ENCODE measurements around the gene CSF2. TPM values are rescaled to one million over a fixed set of nuclear protein-coding genes. Genes with fewer than 3 reads are reported as not detected.

CSF2 gene
- total RNA-seq, 1 donor from 2014 or later: not detected

DNA sequence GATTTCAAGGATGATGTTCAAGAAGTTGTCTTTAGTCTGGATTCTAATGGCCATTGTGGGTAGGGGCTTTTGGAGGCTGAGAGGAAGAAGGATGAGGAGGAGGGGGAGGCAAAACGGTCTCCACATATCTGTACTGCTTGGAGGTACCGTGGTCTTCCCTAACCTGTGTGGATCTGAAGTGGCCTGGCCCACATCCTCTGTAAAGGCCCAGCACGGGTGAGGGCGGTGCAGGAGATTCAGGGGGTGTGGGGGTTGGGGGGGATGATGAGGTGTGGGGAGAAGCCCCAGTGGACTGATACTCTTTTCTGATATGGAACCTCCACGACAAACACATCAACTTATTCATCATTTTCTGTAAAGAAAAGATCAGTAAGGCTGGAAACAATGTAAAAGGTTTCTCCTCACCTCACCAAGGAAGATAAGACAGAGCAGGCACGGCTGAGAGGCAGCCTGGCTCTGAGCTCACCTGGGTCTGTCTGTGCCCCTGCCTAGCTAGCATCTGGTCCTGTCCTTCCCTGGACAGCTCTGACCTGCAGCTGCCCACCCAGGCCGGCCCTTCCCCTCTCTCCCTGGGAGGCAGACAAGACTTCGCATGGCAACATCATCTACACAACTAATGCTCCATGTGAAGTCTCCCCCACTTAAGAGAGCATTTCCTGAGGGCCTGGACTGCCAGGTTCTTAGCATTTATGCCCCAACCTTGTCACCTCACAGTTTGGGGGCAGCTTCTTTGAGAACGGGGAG, 18.7 kb upstream of the CSF2 start:
- Mint-ChIP-seq H3K27ac (ENCODE audit: unreplicated experiment) (no peak overlapping the region), H3K4me1 (ENCODE audit: unreplicated experiment) (no peaks in the 10 kb centered on the region), H3K36me3 (ENCODE audit: unreplicated experiment) (no peaks in the 10 kb centered on the region), H3K4me3 (ENCODE audit: unreplicated experiment) (no peak overlapping the region), H3K9me3 (ENCODE audit: unreplicated experiment) (no peaks in the 10 kb centered on the region), H3K27me3 (ENCODE audit: unreplicated experiment) (peaks cover 25% of the 10 kb centered on the region)
- no peak for TF ChIP-seq CTCF (IDR thresholded peaks at IDR 0.05)
- DNase-seq (ENCODE audit: extremely low spot score, unreplicated experiment): peak; percentile 78

DNA sequence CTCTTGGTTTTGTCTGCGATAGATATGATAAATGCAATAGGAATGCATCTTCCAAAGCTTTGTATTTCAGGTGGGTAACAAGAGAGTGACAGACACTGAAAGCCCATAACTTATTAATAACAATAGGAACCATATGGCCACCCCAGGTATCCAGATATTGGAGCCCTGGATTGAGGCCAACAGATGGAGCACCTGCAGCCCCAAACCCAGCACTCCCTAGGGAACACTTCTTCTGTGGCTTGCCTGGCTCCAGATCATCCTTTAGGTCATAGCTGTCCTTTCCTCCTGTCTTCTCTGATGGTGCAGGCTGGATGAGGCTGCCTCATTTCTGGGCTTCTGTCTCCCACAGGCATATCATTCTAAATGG, 18.2 kb upstream of the CSF2 start:
- H3K27me3 Mint-ChIP-seq (ENCODE audit: unreplicated experiment): peaks cover 24% of the 10 kb centered on the region
- H3K4me1 Mint-ChIP-seq (ENCODE audit: unreplicated experiment): no peaks in the 10 kb centered on the region
- TF ChIP-seq CTCF (IDR thresholded peaks at IDR 0.05): no peak
- no peak overlapping the region for H3K27ac Mint-ChIP-seq (ENCODE audit: unreplicated experiment)
- H3K4me3 Mint-ChIP-seq (ENCODE audit: unreplicated experiment): no peak overlapping the region
- H3K9me3 Mint-ChIP-seq (ENCODE audit: unreplicated experiment): no peaks in the 10 kb centered on the region
- H3K36me3 Mint-ChIP-seq (ENCODE audit: unreplicated experiment): no peaks in the 10 kb centered on the region
- DNase-seq (ENCODE audit: extremely low spot score, unreplicated experiment): no peak

DNA sequence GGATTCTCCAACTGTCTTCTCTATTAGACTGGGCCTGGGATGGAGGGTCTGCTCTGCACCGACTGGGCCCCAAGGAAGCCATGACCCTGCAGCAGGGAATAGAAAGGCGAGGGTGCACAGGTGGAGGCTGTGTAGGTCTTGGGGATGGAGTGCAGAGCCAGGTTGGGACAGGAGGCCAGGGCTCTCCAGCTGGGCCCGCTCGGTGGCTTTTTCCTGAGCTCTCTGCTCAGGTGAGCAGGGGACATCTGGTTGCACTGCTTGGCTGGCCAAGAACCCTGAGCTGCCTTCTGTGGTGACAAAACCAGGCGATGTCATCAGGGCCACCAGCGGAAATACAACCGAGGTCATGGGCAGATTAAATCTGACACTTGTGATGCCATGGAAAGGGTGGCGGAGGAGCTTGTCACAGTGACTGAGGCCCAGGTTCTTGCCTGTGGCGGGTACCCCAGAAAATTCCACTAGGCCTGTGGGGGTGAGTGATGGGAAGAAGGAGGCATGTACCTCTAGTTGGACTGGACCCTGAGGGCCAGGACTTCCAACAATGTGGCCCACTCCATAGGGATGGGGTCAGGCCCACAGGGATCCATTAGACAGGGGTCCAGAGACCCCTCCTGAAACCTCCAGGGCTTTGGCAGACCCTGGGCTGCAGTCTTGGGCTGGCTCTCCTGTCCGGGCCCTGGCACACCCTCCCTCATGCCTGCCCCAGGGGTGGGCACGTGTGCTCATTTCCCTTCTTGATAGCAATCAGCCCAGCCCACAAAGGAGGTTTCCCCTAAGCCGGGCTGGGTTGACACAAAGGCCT, 17.6 kb upstream of the CSF2 start:
- no peak overlapping the region for H3K27ac Mint-ChIP-seq (ENCODE audit: unreplicated experiment)
- H3K36me3 Mint-ChIP-seq (ENCODE audit: unreplicated experiment): no peaks in the 10 kb centered on the region
- no peak overlapping the region for H3K4me3 Mint-ChIP-seq (ENCODE audit: unreplicated experiment)
- H3K9me3 Mint-ChIP-seq (ENCODE audit: unreplicated experiment): no peaks in the 10 kb centered on the region
- no peaks in the 10 kb centered on the region for H3K4me1 Mint-ChIP-seq (ENCODE audit: unreplicated experiment)
- H3K27me3 Mint-ChIP-seq (ENCODE audit: unreplicated experiment): peaks cover 19% of the 10 kb centered on the region
- TF ChIP-seq CTCF (IDR thresholded peaks at IDR 0.05): no peak
- DNase-seq (ENCODE audit: extremely low spot score, unreplicated experiment): peak; percentile 79

DNA sequence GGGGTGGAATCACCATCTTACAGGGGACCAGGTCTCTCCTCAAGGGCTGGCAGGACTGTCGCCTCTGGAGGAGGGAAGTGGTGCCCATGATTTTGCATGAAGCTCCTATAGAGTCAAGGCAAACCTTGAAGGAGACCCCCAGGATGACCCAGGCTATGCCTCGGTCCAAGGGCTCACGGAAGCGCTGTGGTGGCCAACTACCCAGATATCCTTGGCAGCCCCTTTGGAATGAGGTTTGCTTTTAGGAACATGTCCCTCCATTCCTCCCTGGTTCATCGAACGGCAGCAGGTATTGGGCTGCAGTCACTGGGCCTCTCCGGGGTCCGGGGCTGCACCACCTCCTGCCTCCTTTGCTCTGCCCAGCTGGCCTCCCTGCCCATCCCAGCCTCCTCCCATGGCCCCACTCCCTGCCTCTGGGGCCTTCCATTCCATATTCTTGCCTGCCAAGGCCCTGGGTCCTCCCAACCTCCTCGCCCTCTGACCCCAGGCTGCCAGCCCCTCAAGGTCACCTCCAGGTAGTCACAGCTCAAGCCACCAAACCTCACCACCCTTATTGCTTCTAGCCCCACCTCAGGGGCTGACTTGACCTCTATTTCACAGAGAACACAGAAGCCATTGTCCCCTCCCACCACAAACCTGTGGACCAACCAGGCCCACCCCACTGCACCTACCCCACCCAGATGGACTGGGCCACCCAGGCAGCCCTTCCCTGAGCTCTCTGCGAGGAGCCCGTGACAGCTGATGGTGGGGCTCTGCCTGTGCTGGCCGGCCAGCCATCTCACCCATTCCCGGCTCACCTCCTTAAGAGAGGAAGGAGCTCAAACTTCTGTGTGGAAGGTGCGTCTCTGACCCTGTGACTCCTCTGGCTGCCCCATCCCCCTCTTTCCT, 16.7 kb upstream of the CSF2 start:
- Mint-ChIP-seq H3K36me3 (ENCODE audit: unreplicated experiment) (no peaks in the 10 kb centered on the region), H3K9me3 (ENCODE audit: unreplicated experiment) (no peaks in the 10 kb centered on the region), H3K27me3 (ENCODE audit: unreplicated experiment) (peaks cover 13% of the 10 kb centered on the region), H3K4me1 (ENCODE audit: unreplicated experiment) (no peaks in the 10 kb centered on the region), H3K27ac (ENCODE audit: unreplicated experiment) (no peak overlapping the region), H3K4me3 (ENCODE audit: unreplicated experiment) (no peak overlapping the region)
- no peak for TF ChIP-seq CTCF (IDR thresholded peaks at IDR 0.05)
- DNase-seq (ENCODE audit: extremely low spot score, unreplicated experiment): peak; percentile 73
